HEK293T (cell line): ENCODE data around the gene KIF5B.

ENCODE experiments used
- ARNT ChIP-seq: fragments of 450-650 bp; IDR thresholded peaks from 2 replicates; pipeline ENCODE4 v1.6.1; 2017; ENCODE audit warnings: mild to moderate bottlenecking
- ELF4 ChIP-seq: fragments of 450-650 bp; IDR thresholded peaks from 2 replicates; pipeline ENCODE4 v1.6.1; 2017; ENCODE audit warnings: antibody characterized with exemption
- FOXM1 ChIP-seq: fragments of 450-650 bp; IDR thresholded peaks from 2 replicates; pipeline ENCODE4 v1.6.1; 2017; ENCODE audit warnings: mild to moderate bottlenecking, borderline replicate concordance
- NFRKB ChIP-seq: fragments of 450-650 bp; IDR thresholded peaks from 2 replicates; pipeline ENCODE4 v1.6.1; 2016; ENCODE audit warnings: mild to moderate bottlenecking, moderate library complexity
- SP1 ChIP-seq: fragments of 450-650 bp; IDR thresholded peaks from 2 replicates; pipeline ENCODE4 v1.6.1; 2017
- SUZ12 ChIP-seq: fragments of 450-650 bp; IDR thresholded peaks from 2 replicates; pipeline ENCODE4 v1.6.1; 2016; ENCODE audit warnings: mild to moderate bottlenecking
- TARDBP ChIP-seq: fragments of 450-650 bp; IDR thresholded peaks from 2 replicates; pipeline ENCODE4 v1.6.1; 2016
- ZNF384 ChIP-seq: fragments of 450-650 bp; IDR thresholded peaks from 2 replicates; pipeline ENCODE4 v1.6.1; 2016

DNA sequence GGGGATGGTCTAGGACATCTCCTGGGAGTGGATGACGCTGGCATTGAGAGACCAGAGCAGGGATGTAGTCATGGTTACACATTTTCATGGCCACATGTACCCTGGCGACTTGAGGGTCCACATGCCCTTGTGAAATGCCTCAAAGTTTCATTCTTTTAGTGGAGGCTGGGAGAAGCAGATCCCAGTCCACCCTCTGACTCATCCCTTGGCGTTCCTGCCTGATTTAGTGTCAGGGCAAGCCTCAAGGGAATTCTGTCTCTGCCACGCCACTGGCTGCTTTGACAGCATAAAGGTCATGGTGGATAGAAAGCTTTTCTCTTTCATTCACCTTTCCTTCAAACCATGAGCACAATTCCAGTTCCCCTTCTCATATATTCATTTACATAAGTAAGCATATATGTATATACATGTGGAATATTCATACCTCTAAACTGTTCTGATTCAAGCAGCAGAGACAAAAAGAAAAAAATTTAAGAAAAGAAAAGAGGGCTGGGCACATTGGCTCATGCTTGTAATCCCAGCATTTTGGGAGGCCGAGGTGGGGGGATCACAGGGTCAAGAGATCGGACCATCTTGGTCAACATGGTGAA, 21.8 kb upstream of the KIF5B start:
- no peak for TF ChIP-seq SP1
- TF ChIP-seq NFRKB = no peak
- TF ChIP-seq ELF4 = no peak
- TF ChIP-seq SUZ12 = no peak
- no peak for TF ChIP-seq ARNT
- TF ChIP-seq ZNF384 = no peak
- TF ChIP-seq TARDBP = no peak
- no peak for TF ChIP-seq FOXM1
